Neural progenitor cell (in vitro differentiated cells): ENCODE measurements around the gene JADE2. TPM values are rescaled to one million over a fixed set of nuclear protein-coding genes. Genes with fewer than 3 reads are reported as not detected.

ENCODE experiments used
- DNase-seq: peaks from one replicate; pipeline ENCODE4 v3.0.0-alpha.2; 2016; ENCODE audit warnings: low spot score
- H2AFZ ChIP-seq: fragments of 200-600 bp; sonication (generic); replicated peaks from 2 replicates; pipeline ENCODE4 v1.6.1; 2016; ENCODE audit warnings: antibody characterized with exemption
- H3F3A ChIP-seq: fragments of 200-600 bp; sonication (generic); 2 replicates; pipeline ENCODE4 v1.6.1; 2016; ENCODE audit warnings: antibody characterized with exemption, low read depth
- H3K27ac ChIP-seq: fragments of 200-600 bp; sonication (generic); 2 replicates; pipeline ENCODE4 v1.5.1; 2016; ENCODE audit warnings: mild to moderate bottlenecking
- H3K27me3 ChIP-seq: fragments of 200-600 bp; sonication (generic); 2 replicates; pipeline ENCODE4 v1.6.1; 2016; ENCODE audit warnings: mild to moderate bottlenecking, moderate library complexity
- H3K36me3 ChIP-seq: fragments of 200-600 bp; sonication (generic); 2 replicates; pipeline ENCODE4 v1.5.1; 2016
- H3K4me1 ChIP-seq: fragments of 200-600 bp; sonication (generic); 2 replicates; pipeline ENCODE4 v1.6.1; 2016; ENCODE audit warnings: mixed run types
- H3K4me2 ChIP-seq: fragments of 200-600 bp; sonication (generic); 2 replicates; pipeline ENCODE4 v1.6.1; 2016
- H3K4me3 ChIP-seq: fragments of 200-600 bp; sonication (generic); 2 replicates; pipeline ENCODE4 v1.5.1; 2016
- H3K79me2 ChIP-seq: fragments of 200-600 bp; sonication (generic); 2 replicates; pipeline ENCODE4 v1.6.1; 2016; ENCODE audit warnings: low read depth
- H3K9ac ChIP-seq: fragments of 200-600 bp; sonication (generic); 2 replicates; pipeline ENCODE4 v1.6.1; 2016
- H3K9me3 ChIP-seq: fragments of 200-600 bp; sonication (generic); 2 replicates; pipeline ENCODE4 v1.5.1; 2016; ENCODE audit warnings: low read depth
- H4K20me1 ChIP-seq: fragments of 200-600 bp; sonication (generic); 2 replicates; pipeline ENCODE4 v1.6.1; 2016; ENCODE audit warnings: low read depth
- H3K27ac Mint-ChIP-seq: 3 replicates; pipeline ENCODE4 v1.8.0; 2021; ENCODE audit warnings: mixed read lengths
- H3K27me3 Mint-ChIP-seq: 2 replicates; pipeline ENCODE4 v1.8.0; 2022; ENCODE audit warnings: low read depth, mild to moderate bottlenecking, inconsistent platforms, moderate library complexity, mixed read lengths; ENCODE audit not compliant: insufficient read depth
- H3K36me3 Mint-ChIP-seq: 3 replicates; pipeline ENCODE4 v1.8.0; 2021; ENCODE audit warnings: mixed read lengths
- H3K4me1 Mint-ChIP-seq: 3 replicates; pipeline ENCODE4 v1.8.0; 2021; ENCODE audit warnings: mixed read lengths
- H3K4me3 Mint-ChIP-seq: 3 replicates; pipeline ENCODE4 v1.8.0; 2021; ENCODE audit warnings: mild to moderate bottlenecking, moderate library complexity, mixed read lengths
- H3K9me3 Mint-ChIP-seq: 3 replicates; pipeline ENCODE4 v1.8.0; 2020; ENCODE audit warnings: mixed read lengths
- CTCF ChIP-seq: fragments of 200-600 bp; sonication (generic); IDR thresholded peaks from 2 replicates; pipeline ENCODE4 v1.5.1; 2017; ENCODE audit warnings: antibody characterized with exemption, mild to moderate bottlenecking
- EZH2 ChIP-seq: fragments of 200-600 bp; sonication (generic); IDR thresholded peaks from 2 replicates; pipeline ENCODE4 v1.6.1; 2017; ENCODE audit warnings: antibody characterized with exemption, mild to moderate bottlenecking, moderate library complexity
- EZH2phosphoT487 ChIP-seq: fragments of 200-600 bp; sonication (generic); IDR thresholded peaks from 2 replicates; pipeline ENCODE4 v1.6.1; 2017; ENCODE audit warnings: antibody characterized with exemption
- total RNA-seq: library from RNA; depleted of rRNA; stranded (reverse); fragments of >200 nt; gene quantifications from 2 replicates; pipeline ENCODE4 v1.2.3, GENCODE V29; 2015; ENCODE audit warnings: low replicate concordance

The JADE2 gene
- total RNA-seq, 1 donor from 2014 or later, result 1.7 TPM

GRCh38 chr5:134545070-134545868, 19.8 kb downstream of the JADE2 start:
- H3K36me3 ChIP-seq, result no peaks in the 10 kb centered on the region
- peaks cover 6% of the 10 kb centered on the region for H3F3A ChIP-seq
- no peaks in the 10 kb centered on the region for H3K79me2 ChIP-seq
- H3K9ac ChIP-seq, result no peak overlapping the region
- TF ChIP-seq EZH2phosphoT487 (no peak), EZH2 (no peak), CTCF (no peak)
- no peak for DNase-seq
- no peak overlapping the region for H3K4me3 Mint-ChIP-seq
- no peaks in the 10 kb centered on the region for H3K36me3 Mint-ChIP-seq
- no peaks in the 10 kb centered on the region for H3K9me3 ChIP-seq
- H4K20me1 ChIP-seq, result peaks cover 2% of the 10 kb centered on the region
- no peaks in the 10 kb centered on the region for H3K9me3 Mint-ChIP-seq
- peaks cover 12% of the 10 kb centered on the region for H3K4me1 ChIP-seq
- no peaks in the 10 kb centered on the region for H3K27me3 ChIP-seq
- H3K4me1 Mint-ChIP-seq, result peaks cover 15% of the 10 kb centered on the region
- H3K27ac ChIP-seq, result no peak overlapping the region
- no peak overlapping the region for H3K27ac Mint-ChIP-seq
- no peak overlapping the region for H2AFZ ChIP-seq
- H3K27me3 Mint-ChIP-seq, result peaks cover 3% of the 10 kb centered on the region
- no peak overlapping the region for H3K4me2 ChIP-seq
- no peak overlapping the region for H3K4me3 ChIP-seq

DNA sequence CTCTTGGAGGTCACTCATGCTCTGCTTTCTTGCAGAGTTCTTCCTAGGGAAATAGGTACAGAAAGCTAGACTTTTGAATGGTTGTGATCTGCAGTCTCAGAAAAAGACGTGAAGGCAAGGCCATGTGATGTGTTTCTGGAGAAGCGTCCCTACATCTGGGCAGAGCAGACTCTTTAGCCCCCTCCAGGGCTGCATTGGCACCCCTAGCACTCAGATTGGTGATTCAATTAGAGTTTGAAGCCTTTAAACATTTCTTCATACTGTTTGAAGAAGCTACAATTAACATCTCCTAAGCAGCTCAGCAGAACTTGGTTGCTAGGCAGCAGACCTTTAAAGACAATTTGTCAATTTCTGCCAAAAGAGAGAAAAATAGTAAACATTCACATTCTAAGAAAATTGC, 21.6 kb downstream of the JADE2 start:
- Mint-ChIP-seq H3K27me3 (peaks cover 4% of the 10 kb centered on the region), H3K4me1 (peaks cover 13% of the 10 kb centered on the region), H3K27ac (no peak overlapping the region), H3K9me3 (no peaks in the 10 kb centered on the region), H3K36me3 (no peaks in the 10 kb centered on the region), H3K4me3 (no peak overlapping the region)
- Histone ChIP-seq H3F3A (no peaks in the 10 kb centered on the region), H4K20me1 (peaks cover under 1% of the 10 kb centered on the region), H2AFZ (no peak overlapping the region), H3K9me3 (no peaks in the 10 kb centered on the region), H3K79me2 (no peaks in the 10 kb centered on the region), H3K9ac (no peak overlapping the region), H3K27me3 (no peaks in the 10 kb centered on the region), H3K4me1 (peaks cover 3% of the 10 kb centered on the region), H3K27ac (no peak overlapping the region), H3K4me2 (no peak overlapping the region), H3K36me3 (no peaks in the 10 kb centered on the region), H3K4me3 (no peak overlapping the region)
- DNase-seq, result no peak
- TF ChIP-seq EZH2 (no peak), CTCF (no peak), EZH2phosphoT487 (no peak)

GRCh38 chr5:134547579-134547978, 22.1 kb downstream of the JADE2 start:
- H3K4me1 Mint-ChIP-seq, result peaks cover 13% of the 10 kb centered on the region

More at GRCh38 chr5:134547579-134547978, 22.1 kb downstream of the JADE2 start:
- TF ChIP-seq EZH2phosphoT487 (no peak), EZH2 (no peak), CTCF (no peak)
- Histone ChIP-seq H3K36me3 (no peaks in the 10 kb centered on the region), H2AFZ (no peak overlapping the region), H4K20me1 (no peaks in the 10 kb centered on the region), H3F3A (no peaks in the 10 kb centered on the region), H3K4me3 (no peak overlapping the region), H3K27me3 (no peaks in the 10 kb centered on the region), H3K4me1 (peaks cover 3% of the 10 kb centered on the region), H3K9me3 (no peaks in the 10 kb centered on the region), H3K27ac (no peak overlapping the region), H3K4me2 (no peak overlapping the region), H3K79me2 (no peaks in the 10 kb centered on the region), H3K9ac (no peak overlapping the region)
- no peak overlapping the region for H3K4me3 Mint-ChIP-seq
- no peaks in the 10 kb centered on the region for H3K36me3 Mint-ChIP-seq
- peaks cover 4% of the 10 kb centered on the region for H3K27me3 Mint-ChIP-seq
- no peaks in the 10 kb centered on the region for H3K9me3 Mint-ChIP-seq
- DNase-seq, result no peak
- no peak overlapping the region for H3K27ac Mint-ChIP-seq
